ENCODE results near the gene PBRM1. TPM values are rescaled to one million over a fixed set of nuclear protein-coding genes. Genes with fewer than 3 reads are reported as not detected.
A peak's percentile ranks its signal among the peaks of the same experiment; 100 is the strongest.

Gene PBRM1
- total RNA-seq, 1 experiment from 2014 or later: 40.0 TPM

- ChIA-PET RAD21 (ENCODE audit: low non-redundant PET in 1 of 2, low total read pairs in 2 of 2, uncharacterized antibody in 2 of 2, unreplicated experiment in 2 of 2) (no interaction called here), CTCF (no interaction called here), POLR2A (no interaction called here)
- no peak for TF ChIP-seq POLR2AphosphoS5 (IDR thresholded peaks at IDR 0.05; ENCODE audit: low read depth, low read length)
- TF ChIP-seq EZH2phosphoT487 (IDR thresholded peaks at IDR 0.05; ENCODE audit: borderline replicate concordance): no peak
- TF ChIP-seq CBX3 (IDR thresholded peaks at IDR 0.05; ENCODE audit: low read depth): no peak
- no peak for TF ChIP-seq ZBTB33 (IDR thresholded peaks at IDR 0.05; ENCODE audit: extremely low read depth, insufficient replicate concordance, low read length)
- no peak for TF ChIP-seq SRF (IDR thresholded peaks at IDR 0.05; ENCODE audit: low read depth)
- TF ChIP-seq EZH2 (IDR thresholded peaks at IDR 0.05): no peak
- no peak for TF ChIP-seq ATF3 (IDR thresholded peaks at IDR 0.05)
- TF ChIP-seq EGR1 (IDR thresholded peaks at IDR 0.05; ENCODE audit: low read depth): no peak
- Histone ChIP-seq H3K9ac (ENCODE audit: low read length) (no peak overlapping the region), H3K9me3 (ENCODE audit: control insufficient read depth in 1 of 2, insufficient read depth in 1 of 2, low read depth in 1 of 2, low read length in 2 of 2) (no peaks in the 10 kb centered on the region), H3K9me2 (ENCODE audit: insufficient read depth) (no peaks in the 10 kb centered on the region), H3K4me3 (replicated peaks in 1 of 2; ENCODE audit: low read depth in 1 of 2, low read length in 2 of 2) (no peak overlapping the region), H3K36me3 (ENCODE audit: control insufficient read depth in 1 of 2, insufficient read depth in 2 of 2, low read length in 2 of 2) (no peaks in the 10 kb centered on the region), H3K27ac (ENCODE audit: low read depth, low read length) (no peak overlapping the region), H3K4me1 (ENCODE audit: control insufficient read depth in 1 of 2, insufficient read depth in 2 of 2, low read length in 2 of 2) (peaks cover 3 to 4% of the 10 kb centered on the region in 2 experiments; a peak in 2 of 4 replicates), H3K79me2 (ENCODE audit: insufficient read depth, low read length) (no peaks in the 10 kb centered on the region), H3K27me3 (ENCODE audit: insufficient read depth, low read length) (no peaks in the 10 kb centered on the region), H2AFZ (ENCODE audit: low read depth, low read length, poor library complexity, severe bottlenecking) (no peak overlapping the region), H3K4me2 (ENCODE audit: low read length) (no peak overlapping the region), H4K20me1 (ENCODE audit: insufficient read depth) (no peaks in the 10 kb centered on the region)
- DNase-seq (ENCODE audit: low read depth, low spot score) (no peak), ATAC-seq (peak; percentile 34; the same call in 1 of the 2 replicates)
- intact Hi-C loops (cut with micrococcal nuclease): no loop called here
- no TSS peak for BruUV-seq (replicated peaks)
Measured at GRCh38 chr3:52502808-52503350, 182.8 kb downstream of the PBRM1 start.

GRCh38 chr3:52502001-52502400, 183.7 kb downstream of the PBRM1 start:
- CTCF ChIA-PET: no interaction called here
- TF ChIP-seq TCF7L2 (IDR thresholded peaks at IDR 0.05; ENCODE audit: borderline replicate concordance, extremely low read depth, insufficient read depth, insufficient read length): no peak
- no peak for TF ChIP-seq POLR2A (IDR thresholded peaks at IDR 0.05; ENCODE audit: borderline replicate concordance, extremely low read depth, insufficient read depth, insufficient read length)
- TF ChIP-seq FOSL1 (IDR thresholded peaks at IDR 0.05; ENCODE audit: low read depth): no peak
- no peak for TF ChIP-seq CBX3 (IDR thresholded peaks at IDR 0.05; ENCODE audit: low read depth)
- no peak for TF ChIP-seq ZBTB33 (IDR thresholded peaks at IDR 0.05; ENCODE audit: extremely low read depth, insufficient replicate concordance, low read length)
- TF ChIP-seq EZH2 (IDR thresholded peaks at IDR 0.05): no peak
- no peak for TF ChIP-seq YY1 (IDR thresholded peaks at IDR 0.05; ENCODE audit: extremely low read depth, insufficient replicate concordance, low read depth, low read length)
- no peak for TF ChIP-seq RAD21 (IDR thresholded peaks at IDR 0.05; ENCODE audit: low read depth)
- no peak for TF ChIP-seq POLR2AphosphoS5 (IDR thresholded peaks at IDR 0.05; ENCODE audit: low read depth, low read length)
- TF ChIP-seq CEBPB (IDR thresholded peaks at IDR 0.05; ENCODE audit: low read depth): no peak
- TF ChIP-seq SP1 (IDR thresholded peaks at IDR 0.05; ENCODE audit: low read depth): no peak
- TF ChIP-seq ZNF274 (IDR thresholded peaks at IDR 0.05; ENCODE audit: low read depth, low read length): no peak
- no peak for TF ChIP-seq ELF1 (IDR thresholded peaks at IDR 0.05; ENCODE audit: borderline replicate concordance, low read depth)

More at GRCh38 chr3:52502001-52502400, 183.7 kb downstream of the PBRM1 start:
- no peak overlapping the region for H3K27ac ChIP-seq (ENCODE audit: low read depth, low read length)
- ATAC-seq (no peak), DNase-seq (ENCODE audit: low read depth, low spot score) (no peak)
- no TSS peak for BruUV-seq (replicated peaks)
- no peaks in the 10 kb centered on the region for H3K36me3 ChIP-seq (ENCODE audit: control insufficient read depth in 1 of 2, insufficient read depth in 2 of 2, low read length in 2 of 2)
- no peak overlapping the region for H3K4me3 ChIP-seq (replicated peaks in 1 of 2; ENCODE audit: low read depth in 1 of 2, low read length in 2 of 2)
- H3K9me2 ChIP-seq (ENCODE audit: insufficient read depth): no peaks in the 10 kb centered on the region
- no peak overlapping the region for H3K9ac ChIP-seq (ENCODE audit: low read length)
- H4K20me1 ChIP-seq (ENCODE audit: insufficient read depth): no peaks in the 10 kb centered on the region
- ChIA-PET RAD21 (ENCODE audit: low non-redundant PET in 1 of 2, low total read pairs in 2 of 2, uncharacterized antibody in 2 of 2, unreplicated experiment in 2 of 2) (no interaction called here), POLR2A (no interaction called here)
- no peaks in the 10 kb centered on the region for H3K27me3 ChIP-seq (ENCODE audit: insufficient read depth, low read length)
- intact Hi-C loops (cut with micrococcal nuclease): no loop called here
- no peak overlapping the region for H3K4me2 ChIP-seq (ENCODE audit: low read length)
- no peaks in the 10 kb centered on the region for H3K79me2 ChIP-seq (ENCODE audit: insufficient read depth, low read length)
- H2AFZ ChIP-seq (ENCODE audit: low read depth, low read length, poor library complexity, severe bottlenecking): no peak overlapping the region
- H3K9me3 ChIP-seq (ENCODE audit: control insufficient read depth in 1 of 2, insufficient read depth in 1 of 2, low read depth in 1 of 2, low read length in 2 of 2): no peaks in the 10 kb centered on the region
- no peaks in the 10 kb centered on the region for H3K4me1 ChIP-seq (ENCODE audit: control insufficient read depth in 1 of 2, insufficient read depth in 2 of 2, low read length in 2 of 2)

All from HCT116 (cell line).